Esophagus (tissue), 2 donors: ENCODE data around the gene SLC13A5. TPM values are rescaled to one million over a fixed set of nuclear protein-coding genes. Genes with fewer than 3 reads are reported as not detected.
A peak's percentile ranks its signal among the peaks of the same experiment; 100 is the strongest.

Source experiments
- H3K27ac ChIP-seq, 2 donors: one replicate each; pipeline ENCODE4 v1.5.1; 2013; ENCODE audit warnings: low read depth in 2 of 2, mild to moderate bottlenecking in 2 of 2, inconsistent platforms in 1 of 2, low read length in 1 of 2, moderate library complexity in 1 of 2
- H3K27me3 ChIP-seq, 2 donors: one replicate each; pipeline ENCODE4 v1.6.1; 2013; ENCODE audit warnings: low read length in 2 of 2, control low read depth in 1 of 2, mild to moderate bottlenecking in 1 of 2; ENCODE audit not compliant: insufficient read depth in 2 of 2, control insufficient read depth in 1 of 2
- H3K36me3 ChIP-seq, 2 donors: one replicate each; pipeline ENCODE4 v1.6.1; 2013; ENCODE audit warnings: low read length in 1 of 2; ENCODE audit not compliant: control insufficient read depth in 2 of 2, insufficient read depth in 2 of 2
- H3K4me1 ChIP-seq, 2 donors: one replicate each; pipeline ENCODE4 v1.6.1; 2013; ENCODE audit warnings: low read length in 1 of 2; ENCODE audit not compliant: control insufficient read depth in 2 of 2, insufficient read depth in 2 of 2
- H3K4me3 ChIP-seq, 2 donors: one replicate each; pipeline ENCODE4 v1.5.1; 2013; ENCODE audit warnings: low read length in 2 of 2, mild to moderate bottlenecking in 2 of 2, low read depth in 1 of 2, moderate library complexity in 1 of 2
- H3K9me3 ChIP-seq, 2 donors: one replicate each; pipeline ENCODE4 v1.6.1; 2013; ENCODE audit warnings: mild to moderate bottlenecking in 2 of 2, low read depth in 1 of 2, low read length in 1 of 2, moderate library complexity in 1 of 2; ENCODE audit not compliant: control insufficient read depth in 2 of 2, insufficient read depth in 1 of 2
- WGBS, 2 donors: extraction: QIAGEN DNeasy Blood & Tissue Kit; methylation state at CpG; one replicate each; pipeline ENCODE4 v1.1.7; 2013; 5-methylcytosine and 5-hydroxymethylcytosine counted together
- polyA plus RNA-seq, 2 donors: library from polyadenylated mRNA; stranded (reverse); fragments of 200-250 nt; gene quantifications; one replicate each; pipeline ENCODE4 v1.2.3, GENCODE V29; 2013
- donor health status: healthy with polysubstance abuse.
- donor health status: Bipolar disorder and iron deficiency.

The SLC13A5 gene
- polyA plus RNA-seq, 2 donors, result 0.49 to 2.1 TPM

GRCh38 chr17:6712058-6712853 is 913 bp downstream of the SLC13A5 start:
- Histone ChIP-seq H3K4me3 (peak overlapping the region in 1 of 2 donors; percentile 19), H3K36me3 (no peaks in the 10 kb centered on the region), H3K4me1 (peaks cover 10 to 19% of the 10 kb centered on the region in 2 donors), H3K27ac (peak overlapping the region; percentile 2 to 79), H3K9me3 (peaks cover 3 to 4% of the 10 kb centered on the region in 2 donors), H3K27me3 (no peaks in the 10 kb centered on the region)
- WGBS, 2 donors, result 24 to 44% methylated on average over 11 of the region's 11 CpGs

DNA sequence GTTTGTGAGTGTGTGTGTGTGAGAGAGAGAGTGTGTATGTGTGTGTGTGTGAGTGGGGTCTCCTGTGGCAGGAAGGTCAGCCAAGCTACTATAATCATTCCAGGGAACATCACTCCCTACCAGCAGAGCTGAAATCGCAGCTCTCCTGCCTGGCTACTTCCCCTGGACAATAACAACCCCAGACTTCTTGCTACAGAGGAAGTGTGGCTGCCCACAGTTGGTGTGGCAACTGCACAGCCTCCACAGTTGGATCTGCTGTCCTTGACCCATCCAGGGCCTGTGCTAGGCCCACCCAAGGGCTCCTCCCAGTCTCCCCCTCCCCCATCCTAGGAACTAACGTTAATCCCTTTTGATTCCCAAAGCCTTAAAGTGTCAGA is 1.5 kb downstream of the SLC13A5 start:
- Histone ChIP-seq H3K4me1 (peaks cover 10 to 19% of the 10 kb centered on the region in 2 donors), H3K27me3 (no peaks in the 10 kb centered on the region), H3K9me3 (peaks cover 3 to 4% of the 10 kb centered on the region in 2 donors), H3K27ac (peak overlapping the region; percentile 25 to 62), H3K36me3 (no peaks in the 10 kb centered on the region), H3K4me3 (no peak overlapping the region)
- WGBS, 2 donors, result 39 to 44% methylated on average over 2 of the region's 2 CpGs

GRCh38 chr17:6711081-6711674 is 2.0 kb downstream of the SLC13A5 start:
- Histone ChIP-seq H3K27me3 (no peaks in the 10 kb centered on the region), H3K9me3 (peaks cover 3 to 4% of the 10 kb centered on the region in 2 donors), H3K27ac (peak overlapping the region; percentile 30 to 65), H3K4me3 (no peak overlapping the region), H3K4me1 (peaks cover 10 to 19% of the 10 kb centered on the region in 2 donors), H3K36me3 (no peaks in the 10 kb centered on the region)
- WGBS, 2 donors, result 53 to 54% methylated on average over 7 of the region's 7 CpGs

DNA sequence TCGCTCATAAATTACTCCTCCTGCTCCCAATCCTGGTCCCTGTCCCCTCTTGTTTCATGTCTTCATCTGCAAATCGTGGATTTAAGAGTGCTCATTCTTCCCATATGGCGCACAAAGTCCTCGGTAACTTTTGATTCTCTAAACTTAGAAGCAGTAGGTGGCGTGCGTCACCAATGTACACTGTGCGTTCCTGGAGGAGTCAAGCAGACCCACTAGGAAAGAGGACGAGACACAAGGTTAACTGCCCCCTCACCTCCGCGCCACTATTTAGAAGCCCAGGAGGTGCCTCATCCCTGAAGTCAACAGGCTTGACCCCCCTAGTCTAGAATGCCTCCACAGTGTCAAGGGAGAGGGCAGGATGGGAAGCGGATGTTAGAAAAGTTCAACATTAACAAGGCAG is 2.9 kb downstream of the SLC13A5 start:
- H3K27me3 ChIP-seq, result no peaks in the 10 kb centered on the region
- no peaks in the 10 kb centered on the region for H3K36me3 ChIP-seq
- peaks cover 10 to 19% of the 10 kb centered on the region in 2 donors for H3K4me1 ChIP-seq
- H3K9me3 ChIP-seq, result peaks cover 3 to 4% of the 10 kb centered on the region in 2 donors
- H3K27ac ChIP-seq, result no peak overlapping the region
- WGBS, 2 donors, result 83 to 89% methylated on average over 11 of the region's 11 CpGs
- no peak overlapping the region for H3K4me3 ChIP-seq

DNA sequence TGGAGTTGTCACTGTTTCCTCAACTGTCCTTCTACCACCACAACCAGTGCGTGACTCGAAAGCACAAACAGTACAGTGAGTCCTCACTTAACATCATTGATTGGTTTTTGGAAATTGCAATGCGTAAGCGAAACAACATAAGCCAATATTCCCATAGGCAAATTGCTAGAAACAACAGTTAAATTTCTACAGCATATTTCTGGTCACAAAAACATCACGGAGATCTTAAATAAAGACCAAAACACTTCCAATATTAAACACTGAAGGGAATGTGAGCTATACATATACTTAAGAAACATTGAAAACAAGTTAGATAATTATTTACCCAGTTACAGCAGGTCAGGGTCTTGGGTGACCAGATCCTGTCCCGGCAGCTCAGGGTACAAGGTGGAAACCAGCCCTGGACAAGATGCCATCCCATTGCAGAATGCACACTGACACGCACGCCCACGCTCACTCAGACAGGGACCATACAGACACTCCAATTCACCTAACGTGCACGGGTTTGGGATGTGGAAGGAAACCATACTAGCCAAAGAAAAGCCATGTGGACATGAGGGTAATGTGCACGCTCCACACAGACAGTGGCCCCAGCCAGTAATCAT is 4.7 kb downstream of the SLC13A5 start:
- no peak overlapping the region for H3K27ac ChIP-seq
- H3K27me3 ChIP-seq, result no peaks in the 10 kb centered on the region
- peaks cover 0 to 4% of the 10 kb centered on the region in 2 donors for H3K9me3 ChIP-seq
- no peaks in the 10 kb centered on the region for H3K36me3 ChIP-seq
- 83 to 94% methylated on average over 12 of the region's 12 CpGs for WGBS, 2 donors
- peaks cover 7 to 18% of the 10 kb centered on the region in 2 donors for H3K4me1 ChIP-seq
- H3K4me3 ChIP-seq, result no peak overlapping the region

GRCh38 chr17:6706996-6707395 is 6.2 kb downstream of the SLC13A5 start:
- peaks cover 0 to 10% of the 10 kb centered on the region in 2 donors for H3K4me1 ChIP-seq
- H3K27ac ChIP-seq, result no peak overlapping the region
- 82 to 84% methylated on average over 8 of the region's 8 CpGs for WGBS, 2 donors
- H3K36me3 ChIP-seq, result no peaks in the 10 kb centered on the region
- H3K4me3 ChIP-seq, result no peak overlapping the region
- no peaks in the 10 kb centered on the region for H3K27me3 ChIP-seq
- no peaks in the 10 kb centered on the region for H3K9me3 ChIP-seq

DNA sequence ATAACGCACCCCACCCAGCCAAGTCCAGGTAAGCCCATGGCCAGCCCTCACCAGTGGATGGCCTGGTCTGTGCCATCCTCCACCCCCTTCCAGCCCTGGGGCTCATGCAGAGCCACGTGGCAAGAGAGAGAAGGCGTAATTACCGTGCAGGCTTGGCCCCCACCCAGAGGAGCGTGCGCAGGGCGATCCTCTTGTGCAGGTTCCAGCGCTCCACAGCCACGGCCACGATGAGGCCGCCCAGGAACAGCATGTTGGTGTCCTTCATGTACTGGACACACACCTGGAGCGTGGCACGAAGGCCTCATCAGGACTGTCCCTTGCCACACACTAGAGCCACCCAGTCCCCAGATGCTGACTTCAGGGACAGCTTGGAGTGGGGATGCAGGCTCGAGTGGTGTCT is 6.7 kb downstream of the SLC13A5 start:
- H3K36me3 ChIP-seq, result no peaks in the 10 kb centered on the region
- H3K27me3 ChIP-seq, result no peaks in the 10 kb centered on the region
- H3K27ac ChIP-seq, result no peak overlapping the region
- peaks cover 0 to 5% of the 10 kb centered on the region in 2 donors for H3K4me1 ChIP-seq
- WGBS, 2 donors, result 80 to 81% methylated on average over 14 of the region's 14 CpGs
- H3K9me3 ChIP-seq, result no peaks in the 10 kb centered on the region
- H3K4me3 ChIP-seq, result no peak overlapping the region

- Histone ChIP-seq H3K4me3 (no peak overlapping the region), H3K36me3 (no peaks in the 10 kb centered on the region)
- 75 to 91% methylated on average over 6 of the region's 6 CpGs for WGBS, 2 donors
Observed at GRCh38 chr17:6704470-6705052, 8.6 kb downstream of the SLC13A5 start.

GRCh38 chr17:6703751-6704150 is 9.4 kb downstream of the SLC13A5 start:
- Histone ChIP-seq H3K36me3 (no peaks in the 10 kb centered on the region), H3K27ac (no peak overlapping the region), H3K4me3 (no peak overlapping the region), H3K4me1 (no peaks in the 10 kb centered on the region), H3K9me3 (no peaks in the 10 kb centered on the region), H3K27me3 (no peaks in the 10 kb centered on the region)
- WGBS, 2 donors, result 88 to 91% methylated on average over 10 of the region's 10 CpGs

More at GRCh38 chr17:6704470-6705052, 8.6 kb downstream of the SLC13A5 start:
- H3K27ac ChIP-seq, result no peak overlapping the region
- no peaks in the 10 kb centered on the region for H3K27me3 ChIP-seq
- H3K4me1 ChIP-seq, result no peaks in the 10 kb centered on the region
- no peaks in the 10 kb centered on the region for H3K9me3 ChIP-seq
